GM19043 (cell line): ENCODE measurements around the gene ZBTB20.
A peak's percentile ranks its signal among the peaks of the same experiment; 100 is the strongest.

Experiments
- ATAC-seq: cut with Tn5 transposase; IDR thresholded peaks from one replicate; pipeline ENCODE4 v1.9.1; 2021; ENCODE audit warnings: low read depth; ENCODE audit not compliant: unreplicated experiment

ZBTB20 gene

GRCh38 chr3:114562557-114562956 lies 584.5 kb downstream of the ZBTB20 start:
- ATAC-seq: no peak

- ATAC-seq: no peak
Observed at GRCh38 chr3:114558271-114558670, 588.8 kb downstream of the ZBTB20 start.

GRCh38 chr3:114557791-114558190 lies 589.3 kb downstream of the ZBTB20 start:
- ATAC-seq: no peak

GRCh38 chr3:114556657-114557213 lies 590.4 kb downstream of the ZBTB20 start:
- ATAC-seq: no peak

- ATAC-seq: no peak
Observed at GRCh38 chr3:114554731-114555130, 592.4 kb downstream of the ZBTB20 start.

- no peak for ATAC-seq
Observed at GRCh38 chr3:114553949-114554593, 593.0 kb downstream of the ZBTB20 start.

GRCh38 chr3:114552527-114552812 lies 594.6 kb downstream of the ZBTB20 start:
- no peak for ATAC-seq

GRCh38 chr3:114551770-114552526 lies 595.1 kb downstream of the ZBTB20 start:
- no peak for ATAC-seq

- no peak for ATAC-seq
Observed at GRCh38 chr3:114550165-114550564, 596.9 kb downstream of the ZBTB20 start.

GRCh38 chr3:114545193-114545592 lies 601.9 kb downstream of the ZBTB20 start:
- no peak for ATAC-seq

GRCh38 chr3:114542359-114542758 lies 604.7 kb downstream of the ZBTB20 start:
- no peak for ATAC-seq

GRCh38 chr3:114539525-114539924 lies 607.6 kb downstream of the ZBTB20 start:
- ATAC-seq: no peak

- no peak for ATAC-seq
Observed at GRCh38 chr3:114538211-114538610, 608.9 kb downstream of the ZBTB20 start.

GRCh38 chr3:114528517-114528916 lies 618.6 kb downstream of the ZBTB20 start:
- ATAC-seq: no peak

- peak; percentile 51 for ATAC-seq
Observed at GRCh38 chr3:114527036-114527644, 619.9 kb downstream of the ZBTB20 start.

- ATAC-seq: no peak
Observed at GRCh38 chr3:114525278-114525677, 621.8 kb downstream of the ZBTB20 start.

- no peak for ATAC-seq
Observed at GRCh38 chr3:114519415-114519814, 627.7 kb downstream of the ZBTB20 start.

- ATAC-seq: no peak
Observed at GRCh38 chr3:114518206-114518808, 628.8 kb downstream of the ZBTB20 start.

- no peak for ATAC-seq
Observed at GRCh38 chr3:114510201-114510600, 636.9 kb downstream of the ZBTB20 start.

- ATAC-seq: no peak
Observed at GRCh38 chr3:114509756-114510155, 637.3 kb downstream of the ZBTB20 start.

GRCh38 chr3:114508976-114509375 lies 638.1 kb downstream of the ZBTB20 start:
- no peak for ATAC-seq
